Progenitor cell of endocrine pancreas (in vitro differentiated cells): ENCODE results near the gene SNTG2. TPM values are rescaled to one million over a fixed set of nuclear protein-coding genes. Genes with fewer than 3 reads are reported as not detected.

Source experiments
- DNase-seq: peaks from one replicate; pipeline ENCODE4 v3.0.0; 2021; ENCODE audit warnings: low spot score; ENCODE audit not compliant: unreplicated experiment
- H3K27ac Mint-ChIP-seq: 2 replicates; pipeline ENCODE4 v1.8.0; 2021; ENCODE audit warnings: mild to moderate bottlenecking, moderate library complexity, mixed read lengths
- H3K27me3 Mint-ChIP-seq: 2 replicates; pipeline ENCODE4 v1.8.0; 2021; ENCODE audit warnings: mixed read lengths
- H3K36me3 Mint-ChIP-seq: 2 replicates; pipeline ENCODE4 v1.8.0; 2022; ENCODE audit warnings: mixed read lengths; ENCODE audit not compliant: insufficient read depth
- H3K4me1 Mint-ChIP-seq: 2 replicates; pipeline ENCODE4 v1.8.0; 2021; ENCODE audit warnings: low read depth, mixed read lengths
- H3K4me3 Mint-ChIP-seq: 2 replicates; pipeline ENCODE4 v1.8.0; 2021; ENCODE audit warnings: low read depth, mild to moderate bottlenecking, moderate library complexity, mixed read lengths
- H3K9me3 Mint-ChIP-seq: 2 replicates; pipeline ENCODE4 v1.8.0; 2021; ENCODE audit warnings: low read depth, mixed read lengths
- total RNA-seq: library from RNA; stranded (reverse); gene quantifications from 2 replicates; pipeline ENCODE4 v1.2.1, GENCODE V29; 2021
- TF ChIP-seq, protein P1 (sequence below): fragments of 200-600 bp; sonication (generic); IDR thresholded peaks from one replicate; pipeline ENCODE4 v1.5.0; 2021; ENCODE audit warnings: antibody characterized with exemption, mild to moderate bottlenecking; ENCODE audit not compliant: unreplicated experiment

Gene SNTG2
- total RNA-seq, 1 donor from 2014 or later: 0.50 TPM

DNA sequence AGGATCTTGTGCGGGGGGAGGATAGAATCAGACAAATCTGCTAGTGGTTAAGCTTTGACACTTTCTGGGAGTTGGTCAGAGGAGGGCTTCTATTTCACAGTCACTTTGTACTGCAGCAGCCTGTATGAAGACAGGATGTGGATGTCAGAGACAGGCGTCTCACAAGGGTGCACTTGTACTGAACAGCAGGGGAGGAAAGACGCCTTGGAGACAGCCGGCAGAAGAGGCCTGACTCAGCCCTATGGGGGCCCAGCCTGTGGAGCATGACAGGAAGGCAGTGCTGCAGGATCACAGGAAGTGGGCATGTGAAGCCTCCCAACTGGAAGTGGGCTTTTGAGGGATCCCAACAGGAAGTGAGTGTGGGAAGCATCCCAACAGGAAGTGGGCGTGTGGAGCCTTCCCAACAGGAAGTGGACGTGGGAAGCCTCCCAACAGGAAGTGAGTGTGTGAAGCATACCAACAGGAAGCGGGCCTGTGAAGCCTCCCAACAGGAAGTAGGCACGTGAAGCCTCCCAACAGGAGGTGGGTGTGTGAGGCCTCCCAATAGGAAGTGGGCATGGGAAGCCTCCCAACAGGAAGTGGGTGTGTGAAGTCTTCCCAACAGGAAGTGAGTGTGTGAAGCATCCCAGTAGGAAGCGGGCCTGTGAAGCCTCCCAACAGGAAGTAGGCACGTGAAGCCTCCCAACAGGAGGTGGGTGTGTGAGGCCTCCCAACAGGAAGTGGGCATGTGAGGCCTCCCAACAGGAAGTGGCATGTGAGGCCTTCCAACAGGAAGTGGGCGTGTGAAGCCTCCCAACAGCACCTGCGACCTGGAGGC is 212.3 kb downstream of the SNTG2 start:
- H3K27me3 Mint-ChIP-seq: no peaks in the 10 kb centered on the region
- DNase-seq: no peak
- H3K4me3 Mint-ChIP-seq: no peak overlapping the region
- TF ChIP-seq, protein P1, sequence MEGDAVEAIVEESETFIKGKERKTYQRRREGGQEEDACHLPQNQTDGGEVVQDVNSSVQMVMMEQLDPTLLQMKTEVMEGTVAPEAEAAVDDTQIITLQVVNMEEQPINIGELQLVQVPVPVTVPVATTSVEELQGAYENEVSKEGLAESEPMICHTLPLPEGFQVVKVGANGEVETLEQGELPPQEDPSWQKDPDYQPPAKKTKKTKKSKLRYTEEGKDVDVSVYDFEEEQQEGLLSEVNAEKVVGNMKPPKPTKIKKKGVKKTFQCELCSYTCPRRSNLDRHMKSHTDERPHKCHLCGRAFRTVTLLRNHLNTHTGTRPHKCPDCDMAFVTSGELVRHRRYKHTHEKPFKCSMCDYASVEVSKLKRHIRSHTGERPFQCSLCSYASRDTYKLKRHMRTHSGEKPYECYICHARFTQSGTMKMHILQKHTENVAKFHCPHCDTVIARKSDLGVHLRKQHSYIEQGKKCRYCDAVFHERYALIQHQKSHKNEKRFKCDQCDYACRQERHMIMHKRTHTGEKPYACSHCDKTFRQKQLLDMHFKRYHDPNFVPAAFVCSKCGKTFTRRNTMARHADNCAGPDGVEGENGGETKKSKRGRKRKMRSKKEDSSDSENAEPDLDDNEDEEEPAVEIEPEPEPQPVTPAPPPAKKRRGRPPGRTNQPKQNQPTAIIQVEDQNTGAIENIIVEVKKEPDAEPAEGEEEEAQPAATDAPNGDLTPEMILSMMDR: no peak
- H3K27ac Mint-ChIP-seq: no peak overlapping the region
- H3K9me3 Mint-ChIP-seq: peaks cover 3% of the 10 kb centered on the region
- no peaks in the 10 kb centered on the region for H3K36me3 Mint-ChIP-seq
- no peaks in the 10 kb centered on the region for H3K4me1 Mint-ChIP-seq

DNA sequence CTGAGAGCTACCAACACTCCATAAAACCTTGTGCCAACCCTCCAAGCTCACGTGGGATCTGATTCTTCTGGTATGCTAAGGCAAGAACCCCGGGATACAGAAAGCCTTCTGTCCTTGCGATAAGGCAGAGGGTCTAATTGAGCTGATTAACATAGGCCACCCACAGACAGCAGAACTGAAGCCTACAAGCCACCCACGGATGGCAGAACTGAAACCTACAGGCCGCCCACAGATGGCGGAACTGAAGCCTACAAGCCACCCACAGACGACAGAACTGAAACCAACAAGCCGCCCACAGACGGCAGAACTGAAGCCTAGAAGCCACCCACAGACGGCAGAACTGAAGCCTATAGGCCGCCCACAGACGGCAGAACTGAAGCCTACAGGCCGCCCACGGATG is 216.3 kb downstream of the SNTG2 start:
- Mint-ChIP-seq H3K36me3 (no peaks in the 10 kb centered on the region), H3K9me3 (peaks cover 3% of the 10 kb centered on the region), H3K4me3 (no peak overlapping the region), H3K4me1 (no peaks in the 10 kb centered on the region), H3K27ac (no peak overlapping the region), H3K27me3 (peaks cover 8% of the 10 kb centered on the region)
- TF ChIP-seq, protein P1: no peak
- DNase-seq: no peak

DNA sequence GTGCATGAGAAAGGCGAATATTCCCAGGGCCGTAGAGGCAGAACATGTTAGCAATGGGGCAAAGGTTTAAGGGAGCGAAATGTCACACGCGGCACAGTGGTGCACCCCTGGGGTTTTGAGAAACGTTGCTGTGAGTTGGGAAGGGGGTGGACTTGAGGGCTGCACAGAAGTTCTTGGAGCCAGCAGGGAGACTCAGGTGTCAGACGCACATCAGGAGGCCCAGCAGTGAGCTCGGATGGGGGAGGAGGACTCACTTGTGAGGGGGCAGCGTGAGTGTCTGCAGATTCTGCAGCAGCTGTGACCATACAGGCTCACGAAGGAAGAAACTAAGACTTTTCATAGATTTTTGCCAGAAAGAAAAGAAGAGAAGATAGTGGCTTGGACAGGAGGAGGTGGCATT is 218.2 kb downstream of the SNTG2 start:
- H3K36me3 Mint-ChIP-seq: no peaks in the 10 kb centered on the region
- H3K27ac Mint-ChIP-seq: no peak overlapping the region
- no peak overlapping the region for H3K4me3 Mint-ChIP-seq
- no peaks in the 10 kb centered on the region for H3K4me1 Mint-ChIP-seq
- peaks cover 8% of the 10 kb centered on the region for H3K27me3 Mint-ChIP-seq
- peaks cover 3% of the 10 kb centered on the region for H3K9me3 Mint-ChIP-seq
- DNase-seq: no peak
- TF ChIP-seq, protein P1: no peak

DNA sequence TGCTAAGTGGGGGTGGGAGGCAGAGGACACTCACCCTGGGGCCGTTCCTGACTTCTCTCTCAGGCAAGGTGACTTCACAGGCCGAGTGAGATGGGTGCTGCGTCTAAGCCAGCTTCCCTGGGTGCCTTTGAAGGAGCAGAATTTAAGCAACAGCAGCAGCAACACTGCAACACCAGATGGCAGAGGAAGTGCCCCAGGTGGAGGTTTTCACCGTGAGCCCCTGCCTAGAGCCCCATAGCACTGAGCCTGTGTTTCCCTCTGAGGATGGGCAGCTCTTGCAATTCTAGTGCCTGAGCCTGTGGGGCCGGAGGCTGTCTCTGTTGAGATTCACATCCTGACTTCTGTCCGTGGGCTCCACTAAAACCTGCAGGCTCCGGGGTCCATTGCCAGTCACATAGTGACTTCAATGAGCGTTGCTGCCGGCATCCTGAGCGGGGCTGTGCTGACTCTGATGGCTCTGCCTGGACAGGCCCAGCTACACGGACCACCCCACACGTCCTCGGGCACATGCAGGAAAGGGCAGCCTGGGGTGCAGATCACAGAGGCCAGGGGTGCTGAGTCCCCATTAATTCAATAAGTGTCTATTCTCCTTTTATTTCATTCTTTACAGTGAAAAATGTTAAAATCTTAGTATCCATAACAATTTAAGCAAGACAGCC is 218.8 kb downstream of the SNTG2 start:
- Mint-ChIP-seq H3K9me3 (peaks cover 8% of the 10 kb centered on the region), H3K27ac (no peak overlapping the region), H3K27me3 (peaks cover 8% of the 10 kb centered on the region), H3K4me3 (no peak overlapping the region), H3K36me3 (no peaks in the 10 kb centered on the region), H3K4me1 (no peaks in the 10 kb centered on the region)
- no peak for DNase-seq
- TF ChIP-seq, protein P1: no peak

DNA sequence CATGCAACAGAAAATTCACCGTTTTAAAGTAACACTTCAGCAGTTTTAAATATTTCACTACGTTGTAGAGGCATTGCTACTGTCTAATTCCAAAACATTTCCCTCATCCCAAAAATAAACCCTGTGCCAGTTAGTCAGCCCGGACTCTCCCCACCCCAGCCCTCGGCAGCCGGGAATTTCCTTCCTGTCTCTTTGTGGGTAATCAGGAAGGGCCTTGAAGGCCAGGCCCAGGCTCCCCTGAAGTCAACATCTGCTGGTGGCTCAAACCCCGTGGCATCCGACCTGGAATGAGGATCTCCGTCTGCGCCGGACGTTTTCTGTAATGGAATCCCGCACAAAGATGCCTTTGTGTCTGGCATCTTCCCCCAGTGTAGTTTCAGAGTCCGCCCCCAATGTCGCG is 219.6 kb downstream of the SNTG2 start:
- DNase-seq: no peak
- TF ChIP-seq, protein P1: no peak
- H3K4me1 Mint-ChIP-seq: no peaks in the 10 kb centered on the region
- no peak overlapping the region for H3K27ac Mint-ChIP-seq
- peaks cover 8% of the 10 kb centered on the region for H3K27me3 Mint-ChIP-seq
- no peak overlapping the region for H3K4me3 Mint-ChIP-seq
- peaks cover 12% of the 10 kb centered on the region for H3K9me3 Mint-ChIP-seq
- no peaks in the 10 kb centered on the region for H3K36me3 Mint-ChIP-seq
